Spinal cord (tissue), 10 donors: ENCODE data around the gene PHF23. TPM values are rescaled to one million over a fixed set of nuclear protein-coding genes. Genes with fewer than 3 reads are reported as not detected.
A peak's percentile ranks its signal among the peaks of the same experiment; 100 is the strongest.
"Not testable (repeated sequence)": the region's sequence is repeated elsewhere in the genome, so short reads cannot be mapped to it uniquely, and the experiment has no call there.

Experiments used
- DNase-seq, 6 donors: peaks; one replicate each; pipeline versions ENCODE4 v3.0.0 to v3.0.0-alpha.2; 2013 to 2015; ENCODE audit warnings: low spot score in 6 of 6, low read depth in 4 of 6
- H3K27ac ChIP-seq: one replicate; pipeline ENCODE4 v1.5.1; 2013; ENCODE audit warnings: low read depth, low read length, control low read depth
- H3K27me3 ChIP-seq: one replicate; pipeline ENCODE4 v1.6.1; 2013; ENCODE audit warnings: low read length; ENCODE audit not compliant: control insufficient read depth, insufficient read depth
- H3K36me3 ChIP-seq: one replicate; pipeline ENCODE4 v1.6.1; 2013; ENCODE audit warnings: low read length; ENCODE audit not compliant: control insufficient read depth, insufficient read depth
- H3K4me1 ChIP-seq: one replicate; pipeline ENCODE4 v1.6.1; 2013; ENCODE audit warnings: low read length; ENCODE audit not compliant: control insufficient read depth, insufficient read depth
- H3K4me3 ChIP-seq: one replicate; pipeline ENCODE4 v1.5.1; 2013; ENCODE audit warnings: low read depth, low read length, control low read depth
- H3K9me3 ChIP-seq: one replicate; pipeline ENCODE4 v1.6.1; 2013; ENCODE audit warnings: low read length; ENCODE audit not compliant: control insufficient read depth, insufficient read depth
- WGBS: methylation state at CpG from one replicate; pipeline ENCODE4 v1.1.5; 2013; ENCODE audit warnings: missing lambda C conversion rate; ENCODE audit not compliant: insufficient coverage; 5-methylcytosine and 5-hydroxymethylcytosine counted together
- polyA plus RNA-seq, 2 donors: library from polyadenylated mRNA; unstranded; fragments of 120-200 nt; gene quantifications; one replicate each; pipeline ENCODE4 v1.2.1, GENCODE V29; 2013; ENCODE audit not compliant: insufficient read length in 2 of 2
- total RNA-seq, 2 donors: library from RNA; depleted of rRNA in 1 of 2; stranded (reverse); fragments of 120-200 nt in 1 of 2; fragments of >200 nt in 1 of 2; gene quantifications; one replicate each; pipeline versions ENCODE4 v1.2.3 to v1.2.4, GENCODE V29; 2013 to 2014
- donor health status: healthy.

Gene PHF23
- total and polyA plus RNA-seq, 4 donors = 26.2 to 53.2 (median 49.6) TPM

GRCh38 chr17:7249830-7250229, 10.6 kb upstream of the PHF23 start:
- peak overlapping the region; percentile 98 for H3K4me3 ChIP-seq
- DNase-seq = peak in 1 of 6 donors; percentile 1
- peaks cover 25% of the 10 kb centered on the region for H3K36me3 ChIP-seq
- no peaks in the 10 kb centered on the region for H3K27me3 ChIP-seq
- H3K27ac ChIP-seq = no peak overlapping the region
- 91% methylated on average over 7 of the region's 7 CpGs for WGBS
- peaks cover 31% of the 10 kb centered on the region for H3K4me1 ChIP-seq
- no peaks in the 10 kb centered on the region for H3K9me3 ChIP-seq

GRCh38 chr17:7249214-7249613, 10.0 kb upstream of the PHF23 start:
- Histone ChIP-seq H3K27me3 (no peaks in the 10 kb centered on the region), H3K4me1 (peaks cover 31% of the 10 kb centered on the region), H3K27ac (no peak overlapping the region), H3K36me3 (peaks cover 25% of the 10 kb centered on the region), H3K4me3 (no peak overlapping the region), H3K9me3 (no peaks in the 10 kb centered on the region)
- 93% methylated on average over 6 of the region's 6 CpGs for WGBS
- DNase-seq = peak in 1 of 6 donors; percentile 1

GRCh38 chr17:7248796-7249195, 9.5 kb upstream of the PHF23 start:
- DNase-seq = no peak

GRCh38 chr17:7246779-7247178, 7.5 kb upstream of the PHF23 start:
- H3K4me3 ChIP-seq = no peak overlapping the region
- H3K4me1 ChIP-seq = peaks cover 34% of the 10 kb centered on the region
- WGBS = no CpG with 5 or more reads among the region's 5 CpGs
- H3K36me3 ChIP-seq = peaks cover 32% of the 10 kb centered on the region
- H3K27ac ChIP-seq = no peak overlapping the region
- H3K9me3 ChIP-seq = no peaks in the 10 kb centered on the region
- no peaks in the 10 kb centered on the region for H3K27me3 ChIP-seq
- DNase-seq = no peak

More at GRCh38 chr17:7248796-7249195, 9.5 kb upstream of the PHF23 start:
- 77% methylated on average over 2 of the region's 4 CpGs for WGBS
- peaks cover 28% of the 10 kb centered on the region for H3K36me3 ChIP-seq
- no peak overlapping the region for H3K27ac ChIP-seq
- H3K4me3 ChIP-seq = no peak overlapping the region
- peaks cover 34% of the 10 kb centered on the region for H3K4me1 ChIP-seq
- H3K27me3 ChIP-seq = no peaks in the 10 kb centered on the region
- no peaks in the 10 kb centered on the region for H3K9me3 ChIP-seq

GRCh38 chr17:7243838-7244237, 4.6 kb upstream of the PHF23 start:
- Histone ChIP-seq H3K4me1 (peaks cover 26% of the 10 kb centered on the region), H3K36me3 (peaks cover 43% of the 10 kb centered on the region)
- not testable (repeated sequence) for DNase-seq, H3K4me3 ChIP-seq, H3K9me3 ChIP-seq, H3K27ac ChIP-seq, H3K27me3 ChIP-seq
- WGBS = 86% methylated on average over 4 of the region's 10 CpGs

- WGBS = 17% methylated on average over 1 of the region's 2 CpGs
- Histone ChIP-seq H3K36me3 (peaks cover 43% of the 10 kb centered on the region), H3K27me3 (no peaks in the 10 kb centered on the region)
Measured at GRCh38 chr17:7243453-7243729, 4.1 kb upstream of the PHF23 start.

GRCh38 chr17:7242717-7243452, 3.6 kb upstream of the PHF23 start:
- Histone ChIP-seq H3K27ac (peak overlapping the region; percentile 100), H3K36me3 (peaks cover 43% of the 10 kb centered on the region), H3K27me3 (no peaks in the 10 kb centered on the region), H3K4me3 (peak overlapping the region; percentile 89), H3K4me1 (peaks cover 22% of the 10 kb centered on the region), H3K9me3 (no peaks in the 10 kb centered on the region)
- DNase-seq = peak; percentile 94 to 100 (median 98)
- WGBS = under 1% methylated on average over 49 of the region's 49 CpGs

More at GRCh38 chr17:7243453-7243729, 4.1 kb upstream of the PHF23 start:
- Histone ChIP-seq H3K4me1 (peaks cover 22% of the 10 kb centered on the region), H3K27ac (peak overlapping the region; percentile 100), H3K9me3 (no peaks in the 10 kb centered on the region), H3K4me3 (peak overlapping the region; percentile 89)
- DNase-seq = no peak

GRCh38 chr17:7241783-7242716, 2.8 kb upstream of the PHF23 start, which contains the start of gene GABARAP:
TSS of gene GABARAP (minus strand) at chr17:7242449. CDS start at chr17:7242330, 119 bp downstream.
- Histone ChIP-seq H3K27me3 (no peaks in the 10 kb centered on the region), H3K4me3 (peak within 1 kb of the TSS; percentile 89), H3K36me3 (peaks cover 43% of the 10 kb centered on the region), H3K27ac (peak within 1 kb of the TSS; percentile 100), H3K9me3 (no peaks in the 10 kb centered on the region), H3K4me1 (peaks cover 27% of the 10 kb centered on the region)
- DNase-seq = peak; percentile 92 to 99 (median 96)
- 0% methylated on average over 45 of the region's 62 CpGs for WGBS

GRCh38 chr17:7241090-7241733, 2.0 kb upstream of the PHF23 start:
- H3K4me1 ChIP-seq = peaks cover 35% of the 10 kb centered on the region
- no peaks in the 10 kb centered on the region for H3K27me3 ChIP-seq
- H3K4me3 ChIP-seq = peak overlapping the region; percentile 89
- H3K27ac ChIP-seq = peak overlapping the region; percentile 100
- 62% methylated on average over 6 of the region's 9 CpGs for WGBS
- no peak for DNase-seq
- no peaks in the 10 kb centered on the region for H3K9me3 ChIP-seq
- peaks cover 44% of the 10 kb centered on the region for H3K36me3 ChIP-seq
